Measurements from ENCODE around the gene NSUN5.

The NSUN5 gene

DNA sequence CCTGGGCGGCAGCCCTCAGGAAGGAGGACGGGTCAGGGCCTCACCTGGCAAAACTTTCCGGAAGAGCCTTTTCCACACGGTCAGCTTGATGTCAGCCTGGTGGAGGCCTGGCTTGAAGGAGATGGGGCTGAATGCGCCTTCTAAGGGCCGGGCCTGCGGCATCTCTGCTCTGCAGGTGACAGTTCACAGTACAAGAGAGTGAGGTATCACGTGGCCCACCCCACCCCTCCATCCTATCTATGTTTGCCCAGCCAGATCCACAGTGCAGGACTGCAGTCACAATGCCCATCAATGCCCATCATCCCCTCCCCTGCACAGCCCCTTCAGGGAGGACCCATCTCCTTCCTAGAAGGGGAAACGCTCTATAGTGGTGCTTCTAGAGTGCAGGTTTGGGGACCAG, 7.9 kb upstream of the NSUN5 start:
- Histone ChIP-seq H3K79me2 (ENCODE audit: insufficient read depth, low read length) (no peaks in the 10 kb centered on the region), H4K20me1 (ENCODE audit: low read depth, low read length) (no peaks in the 10 kb centered on the region), H3K27ac (ENCODE audit: low read depth, low read length) (no peak overlapping the region), H3K4me2 (ENCODE audit: low read depth, low read length, poor library complexity, severe bottlenecking) (no peak overlapping the region), H3K4me3 (ENCODE audit: insufficient read depth, low read length, poor library complexity, severe bottlenecking) (no peak overlapping the region), H3K9me2 (replicated peaks; ENCODE audit: insufficient read depth, low read length) (no peaks in the 10 kb centered on the region), H3K27me3 (ENCODE audit: low read length) (no peaks in the 10 kb centered on the region), H3K9me3 (ENCODE audit: insufficient read depth, low read length) (no peaks in the 10 kb centered on the region), H3K36me3 (ENCODE audit: low read length) (no peaks in the 10 kb centered on the region), H2AFZ (ENCODE audit: low read depth, low read length, severe bottlenecking) (no peak overlapping the region), H3K9ac (ENCODE audit: low read length) (no peak overlapping the region), H3F3A (ENCODE audit: insufficient read depth) (no peaks in the 10 kb centered on the region)
- TF ChIP-seq, protein P1, sequence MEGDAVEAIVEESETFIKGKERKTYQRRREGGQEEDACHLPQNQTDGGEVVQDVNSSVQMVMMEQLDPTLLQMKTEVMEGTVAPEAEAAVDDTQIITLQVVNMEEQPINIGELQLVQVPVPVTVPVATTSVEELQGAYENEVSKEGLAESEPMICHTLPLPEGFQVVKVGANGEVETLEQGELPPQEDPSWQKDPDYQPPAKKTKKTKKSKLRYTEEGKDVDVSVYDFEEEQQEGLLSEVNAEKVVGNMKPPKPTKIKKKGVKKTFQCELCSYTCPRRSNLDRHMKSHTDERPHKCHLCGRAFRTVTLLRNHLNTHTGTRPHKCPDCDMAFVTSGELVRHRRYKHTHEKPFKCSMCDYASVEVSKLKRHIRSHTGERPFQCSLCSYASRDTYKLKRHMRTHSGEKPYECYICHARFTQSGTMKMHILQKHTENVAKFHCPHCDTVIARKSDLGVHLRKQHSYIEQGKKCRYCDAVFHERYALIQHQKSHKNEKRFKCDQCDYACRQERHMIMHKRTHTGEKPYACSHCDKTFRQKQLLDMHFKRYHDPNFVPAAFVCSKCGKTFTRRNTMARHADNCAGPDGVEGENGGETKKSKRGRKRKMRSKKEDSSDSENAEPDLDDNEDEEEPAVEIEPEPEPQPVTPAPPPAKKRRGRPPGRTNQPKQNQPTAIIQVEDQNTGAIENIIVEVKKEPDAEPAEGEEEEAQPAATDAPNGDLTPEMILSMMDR (IDR thresholded peaks at IDR 0.05; ENCODE audit: insufficient read depth, low read length, poor library complexity, severe bottlenecking) = no peak
- TF ChIP-seq EZH2phosphoT487 (conservative IDR thresholded peaks at IDR 0.05; ENCODE audit: low read length) = no peak

DNA sequence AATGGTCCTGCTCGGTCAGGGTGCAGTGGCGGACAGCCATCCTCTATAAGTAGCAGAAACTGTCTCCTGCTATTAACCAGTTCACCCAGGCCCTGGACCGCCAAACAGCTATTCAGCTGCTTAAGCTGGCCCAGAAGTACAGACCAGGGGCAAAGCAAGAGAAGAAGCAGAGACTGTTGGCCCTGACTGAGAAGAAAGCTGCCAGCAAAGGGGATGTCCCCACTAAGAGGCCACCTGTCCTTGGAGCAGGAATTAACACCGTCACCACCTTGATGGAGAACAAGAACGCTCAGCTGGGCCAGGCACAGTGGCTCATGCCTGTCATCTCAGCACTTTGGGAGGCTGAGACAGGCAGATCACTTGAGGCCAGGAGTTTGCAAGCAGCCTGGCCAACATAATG, 5.6 kb upstream of the NSUN5 start:
- TF ChIP-seq, protein P1 (IDR thresholded peaks at IDR 0.05; ENCODE audit: insufficient read depth, low read length, poor library complexity, severe bottlenecking) = no peak
- no peak for TF ChIP-seq EZH2phosphoT487 (conservative IDR thresholded peaks at IDR 0.05; ENCODE audit: low read length)
- H3K79me2 ChIP-seq (ENCODE audit: insufficient read depth, low read length) = no peaks in the 10 kb centered on the region

DNA sequence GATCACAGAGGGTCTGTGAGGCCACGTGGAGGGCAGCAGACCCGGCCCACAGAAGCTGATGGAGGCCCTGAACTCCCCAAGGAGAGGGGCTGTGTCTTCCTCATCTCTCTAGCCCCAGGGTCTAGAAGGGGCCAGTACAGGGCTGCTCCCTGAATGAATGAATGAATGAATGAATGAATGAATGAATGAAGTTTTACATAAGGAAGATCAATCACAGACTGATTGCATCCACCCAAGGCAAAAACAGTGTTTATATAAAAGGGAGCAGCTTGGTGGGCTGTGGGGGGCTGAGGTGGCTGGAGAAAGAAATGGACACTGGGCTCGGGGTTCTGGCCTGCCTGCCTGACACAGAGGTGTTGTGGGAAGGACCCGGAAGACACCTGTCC, 4.9 kb upstream of the NSUN5 start:
- Histone ChIP-seq H3K27ac (ENCODE audit: low read depth, low read length) (no peak overlapping the region), H2AFZ (ENCODE audit: low read depth, low read length, severe bottlenecking) (no peak overlapping the region), H3K9me2 (replicated peaks; ENCODE audit: insufficient read depth, low read length) (no peaks in the 10 kb centered on the region), H3K27me3 (ENCODE audit: low read length) (no peaks in the 10 kb centered on the region), H3K4me3 (ENCODE audit: insufficient read depth, low read length, poor library complexity, severe bottlenecking) (no peak overlapping the region), H3K79me2 (ENCODE audit: insufficient read depth, low read length) (peaks cover 2% of the 10 kb centered on the region; the same call in 1 of the 2 replicates), H3K9me3 (ENCODE audit: insufficient read depth, low read length) (no peaks in the 10 kb centered on the region), H4K20me1 (ENCODE audit: low read depth, low read length) (no peaks in the 10 kb centered on the region), H3K9ac (ENCODE audit: low read length) (no peak overlapping the region), H3K36me3 (ENCODE audit: low read length) (no peaks in the 10 kb centered on the region), H3F3A (ENCODE audit: insufficient read depth) (no peaks in the 10 kb centered on the region), H3K4me2 (ENCODE audit: low read depth, low read length, poor library complexity, severe bottlenecking) (no peak overlapping the region)
- TF ChIP-seq, protein P1 (IDR thresholded peaks at IDR 0.05; ENCODE audit: insufficient read depth, low read length, poor library complexity, severe bottlenecking) = no peak
- TF ChIP-seq EZH2phosphoT487 (conservative IDR thresholded peaks at IDR 0.05; ENCODE audit: low read length) = no peak

More for the DNA sequence above, 5.6 kb upstream of the NSUN5 start:
- H3K27ac ChIP-seq (ENCODE audit: low read depth, low read length) = no peak overlapping the region
- no peak overlapping the region for H2AFZ ChIP-seq (ENCODE audit: low read depth, low read length, severe bottlenecking)
- no peaks in the 10 kb centered on the region for H3K27me3 ChIP-seq (ENCODE audit: low read length)
- no peaks in the 10 kb centered on the region for H3K9me2 ChIP-seq (replicated peaks; ENCODE audit: insufficient read depth, low read length)
- H3K4me2 ChIP-seq (ENCODE audit: low read depth, low read length, poor library complexity, severe bottlenecking) = no peak overlapping the region
- H3F3A ChIP-seq (ENCODE audit: insufficient read depth) = no peaks in the 10 kb centered on the region
- H3K9ac ChIP-seq (ENCODE audit: low read length) = no peak overlapping the region
- H4K20me1 ChIP-seq (ENCODE audit: low read depth, low read length) = no peaks in the 10 kb centered on the region
- no peaks in the 10 kb centered on the region for H3K36me3 ChIP-seq (ENCODE audit: low read length)
- H3K4me3 ChIP-seq (ENCODE audit: insufficient read depth, low read length, poor library complexity, severe bottlenecking) = no peak overlapping the region
- no peaks in the 10 kb centered on the region for H3K9me3 ChIP-seq (ENCODE audit: insufficient read depth, low read length)

Measured in SU-DHL-6 (cell line).